ENCODE measurements around the gene PLD1. TPM values are rescaled to one million over a fixed set of nuclear protein-coding genes. Genes with fewer than 3 reads are reported as not detected.
"Not testable (repeated sequence)": the region's sequence is repeated elsewhere in the genome, so short reads cannot be mapped to it uniquely, and the experiment has no call there.

PLD1 gene
- total and polyA plus RNA-seq, 4 donors, result 4.9 to 31.5 (median 18.6) TPM

- TF ChIP-seq REST (IDR thresholded peaks at IDR 0.05) (no peak), NR2F2 (IDR thresholded peaks at IDR 0.05) (no peak), RAD21 (IDR thresholded peaks at IDR 0.05) (no peak), ATF3 (IDR thresholded peaks at IDR 0.05) (no peak), FOXA1 (IDR thresholded peaks at IDR 0.05) (no peak), GABPA (IDR thresholded peaks at IDR 0.05 in 1 of 2, conservative IDR thresholded peaks at IDR 0.05 in 1 of 2) (no peak), EGR1 (IDR thresholded peaks at IDR 0.05; ENCODE audit: low read depth in 2 of 2) (no peak), TAF1 (conservative IDR thresholded peaks at IDR 0.05) (no peak), HNF4G (IDR thresholded peaks at IDR 0.05) (no peak), MAX (IDR thresholded peaks at IDR 0.05) (no peak), CTCF (IDR thresholded peaks at IDR 0.05; ENCODE audit: low read depth, low read length, missing input control) (no peak), SP1 (IDR thresholded peaks at IDR 0.05) (no peak), YY1 (IDR thresholded peaks at IDR 0.05) (no peak)
- Histone ChIP-seq H3K27ac (ENCODE audit: low read depth in 1 of 2, low read length in 2 of 2) (no peak overlapping the region), H3K4me1 (ENCODE audit: control insufficient read depth in 4 of 4, insufficient read depth in 4 of 4, low read length in 3 of 4) (peaks cover 0 to 6% (median 2%) of the 10 kb centered on the region in 4 donors)
These were observed 5.8 kb upstream of the PLD1 start for GRCh38 chr3:171815973-171816595.

GRCh38 chr3:171814662-171815061, 4.4 kb upstream of the PLD1 start:
- H3K9me3 ChIP-seq (ENCODE audit: control insufficient read depth in 4 of 4, low read length in 3 of 4); H3K9ac ChIP-seq (ENCODE audit: low read depth in 1 of 2, low read length in 2 of 2); DNase-seq (ENCODE audit: low spot score); H3K27ac ChIP-seq (ENCODE audit: low read depth in 1 of 2, low read length in 2 of 2); H3K4me3 ChIP-seq (ENCODE audit: low read depth in 1 of 3, low read length in 3 of 3); H3K27me3 ChIP-seq (ENCODE audit: control insufficient read depth in 4 of 4, insufficient read depth in 4 of 4, low read length in 3 of 4); H3K36me3 ChIP-seq (ENCODE audit: control insufficient read depth in 4 of 4, insufficient read depth in 3 of 4, low read depth in 1 of 4, low read length in 3 of 4): not testable (repeated sequence)
- H3K4me1 ChIP-seq (ENCODE audit: control insufficient read depth in 4 of 4, insufficient read depth in 4 of 4, low read length in 3 of 4), result peaks cover 0 to 14% (median 7%) of the 10 kb centered on the region in 4 donors
- WGBS, result 94% methylated on average over 6 of the region's 6 CpGs

More at GRCh38 chr3:171815973-171816595, 5.8 kb upstream of the PLD1 start:
- WGBS, result 74% methylated on average over 2 of the region's 2 CpGs
- Histone ChIP-seq H3K27me3 (ENCODE audit: control insufficient read depth in 4 of 4, insufficient read depth in 4 of 4, low read length in 3 of 4) (no peaks in the 10 kb centered on the region), H3K9ac (ENCODE audit: low read depth in 1 of 2, low read length in 2 of 2) (no peak overlapping the region), H3K36me3 (ENCODE audit: control insufficient read depth in 4 of 4, insufficient read depth in 3 of 4, low read depth in 1 of 4, low read length in 3 of 4) (no peaks in the 10 kb centered on the region), H3K9me3 (ENCODE audit: control insufficient read depth in 4 of 4, low read length in 3 of 4) (no peaks in the 10 kb centered on the region), H3K4me3 (ENCODE audit: low read depth in 1 of 3, low read length in 3 of 3) (no peak overlapping the region)
- DNase-seq (ENCODE audit: low spot score), result no peak
